Activated naive CD8-positive, alpha-beta T cell treated with anti-CD3 and anti-CD28 coated beads, Interleukin-2, amount 50 U/mL, for 16 hours (primary cell): ENCODE results near the gene TUBGCP2.

Experiments used
- DNase-seq: peaks from one replicate; pipeline ENCODE4 v3.0.0-alpha.2; 2020; ENCODE audit warnings: low read depth, low spot score

The TUBGCP2 gene

GRCh38 chr10:133278577-133279265, 30.0 kb downstream of the TUBGCP2 start:
- DNase-seq = no peak

- no peak for DNase-seq
Observed at GRCh38 chr10:133277993-133278576, 30.6 kb downstream of the TUBGCP2 start.

- DNase-seq = no peak
Observed at GRCh38 chr10:133277277-133277992, 31.2 kb downstream of the TUBGCP2 start.

DNA sequence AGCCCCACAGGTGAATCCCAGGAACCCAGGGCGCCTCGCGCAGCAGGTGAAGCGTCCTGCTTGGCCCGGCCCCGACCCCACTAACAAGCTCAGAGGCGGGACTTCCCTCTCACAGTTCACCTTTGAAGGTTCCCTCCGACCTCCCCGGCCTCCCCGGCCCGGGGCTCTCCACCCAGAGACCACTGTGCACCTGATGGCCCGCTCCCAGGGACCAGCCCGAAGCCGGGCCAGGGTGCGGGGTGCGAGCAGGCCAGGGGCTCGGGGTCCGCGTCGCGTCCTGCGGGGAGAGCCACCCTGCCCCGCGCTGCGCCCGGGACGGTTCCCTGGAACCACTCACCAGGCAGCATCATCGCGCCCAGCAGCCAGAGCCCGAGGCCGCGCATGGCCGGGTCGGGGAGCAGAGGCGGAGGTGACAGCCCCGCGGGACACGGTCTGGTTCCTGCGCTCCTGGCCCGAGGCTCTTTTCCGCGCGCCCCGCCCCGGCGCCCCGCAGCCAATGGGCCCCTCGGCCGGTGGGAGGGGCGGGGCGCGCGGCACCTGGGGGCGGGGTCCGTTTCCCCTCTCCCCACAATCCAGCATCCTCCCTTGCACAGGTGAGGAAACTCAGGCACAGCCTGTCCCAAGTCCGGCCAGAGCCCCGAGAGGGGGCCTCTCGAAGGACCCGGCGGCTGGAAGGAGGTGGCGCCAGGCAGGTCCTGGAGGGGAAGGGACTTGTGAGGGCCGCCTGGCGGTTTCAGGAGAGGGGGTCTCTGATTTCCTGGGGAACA, 32.1 kb downstream of the TUBGCP2 start, which contains the start of gene ADAM8:
Gene ADAM8 (minus strand): TSS at position 434 of the 767 bp plus-strand sequence. CDS start 51 bp downstream, at position 383.
- no peak for DNase-seq

- DNase-seq = no peak
Observed at GRCh38 chr10:133276100-133276434, 32.6 kb downstream of the TUBGCP2 start.

DNA sequence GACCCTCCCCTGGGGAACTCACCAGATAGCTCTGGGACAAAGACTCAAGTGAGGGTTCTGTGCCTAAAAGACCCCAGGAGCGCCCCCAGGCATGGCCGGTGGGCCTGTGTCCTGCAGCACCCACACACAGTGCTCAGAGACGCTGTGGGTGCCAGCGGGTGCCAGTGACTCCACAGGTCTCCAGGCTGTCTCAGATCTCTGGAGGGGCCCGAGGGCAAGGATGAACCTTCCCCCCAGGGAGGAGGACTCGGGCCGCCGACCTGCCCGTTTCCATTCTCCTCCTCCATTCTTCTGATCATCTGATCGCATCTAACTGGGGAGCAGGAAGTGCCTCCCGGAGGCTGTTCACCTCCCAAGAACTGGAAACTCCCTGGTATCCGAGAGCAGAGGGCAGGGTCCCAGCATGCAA, 33.0 kb downstream of the TUBGCP2 start:
- no peak for DNase-seq

DNA sequence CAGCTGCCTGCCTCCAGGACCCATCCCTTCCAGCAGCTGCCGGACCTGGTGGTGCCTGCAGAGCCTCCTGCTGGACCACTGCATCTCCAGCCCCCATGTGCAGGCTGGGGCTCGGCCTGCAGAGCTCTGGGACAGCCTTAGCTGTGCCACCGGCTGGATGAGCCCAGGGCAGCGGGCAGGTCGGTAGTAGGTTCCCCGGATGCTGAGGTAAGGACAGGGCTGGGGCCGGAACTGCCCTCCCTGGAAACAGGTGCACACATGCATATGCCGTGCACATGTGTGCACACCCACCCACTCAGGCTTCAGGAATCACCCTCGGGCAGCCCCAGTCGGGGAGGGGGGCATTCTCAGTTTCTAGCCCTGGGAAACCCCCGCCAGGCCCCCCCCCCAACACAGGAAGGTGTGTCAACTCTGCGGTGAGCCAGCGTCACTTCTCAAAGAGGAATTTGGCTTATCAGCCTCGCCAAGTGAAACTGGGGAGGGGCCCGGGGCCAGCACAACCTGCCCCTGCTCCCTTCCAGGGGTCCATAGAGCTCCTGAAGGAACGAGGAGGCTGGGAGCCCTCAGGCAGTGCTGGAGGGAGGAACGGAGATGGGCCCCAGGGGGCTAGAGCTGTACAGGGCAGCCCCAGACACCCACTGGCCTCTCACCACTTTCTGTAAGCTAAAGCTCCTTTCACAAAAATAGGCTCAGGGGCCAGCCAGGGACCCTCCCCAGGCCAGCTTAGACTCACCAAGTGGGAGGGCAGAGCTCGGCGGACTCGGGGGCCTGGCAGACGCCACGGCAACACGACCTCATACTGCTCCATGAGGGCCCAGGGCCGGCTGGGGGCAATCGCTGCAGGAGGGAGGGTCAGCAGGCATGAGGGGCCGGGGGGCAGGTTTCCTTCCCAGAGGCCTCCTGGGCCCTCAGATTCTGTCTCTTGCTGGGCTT, 33.7 kb downstream of the TUBGCP2 start:
- peak; percentile 62 for DNase-seq

- DNase-seq = no peak
Observed at GRCh38 chr10:133273534-133274143, 35.0 kb downstream of the TUBGCP2 start.

GRCh38 chr10:133272964-133273420, 35.7 kb downstream of the TUBGCP2 start:
- DNase-seq = no peak

DNA sequence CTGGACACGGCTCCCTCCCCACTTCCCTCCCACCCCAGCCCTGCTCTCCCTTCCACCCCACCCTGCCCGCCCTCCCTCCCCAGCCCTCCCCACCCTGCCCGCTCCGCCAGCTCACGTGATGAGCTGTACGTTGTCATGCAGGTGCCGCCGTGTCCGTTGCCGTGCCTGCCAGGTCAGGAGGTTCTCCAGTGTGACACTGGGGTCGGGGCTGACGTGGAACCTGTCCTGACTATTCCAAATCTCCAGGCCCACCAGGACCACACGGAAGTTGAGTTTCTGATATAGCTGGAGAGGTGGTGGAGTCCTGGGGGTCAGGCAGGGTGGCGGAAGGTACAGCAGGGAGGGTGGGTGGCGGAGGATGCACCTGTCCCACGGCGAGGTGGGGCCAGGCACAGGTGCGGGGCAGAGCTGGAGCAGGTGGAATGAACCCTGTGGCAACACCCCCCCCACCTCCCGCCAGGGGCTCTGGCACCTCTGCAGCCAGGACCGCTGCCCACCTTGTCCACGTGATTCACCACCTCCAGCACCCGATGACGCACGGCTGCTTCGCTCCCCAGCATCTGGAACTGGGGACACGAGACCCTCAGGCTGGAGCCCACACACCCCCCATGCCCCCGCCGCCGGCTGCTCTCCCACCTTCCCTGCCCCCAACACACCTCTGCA, 36.2 kb downstream of the TUBGCP2 start:
- DNase-seq = no peak

GRCh38 chr10:133271521-133272300, 37.0 kb downstream of the TUBGCP2 start:
- no peak for DNase-seq

GRCh38 chr10:133270773-133271297, 37.8 kb downstream of the TUBGCP2 start:
- DNase-seq = no peak

DNA sequence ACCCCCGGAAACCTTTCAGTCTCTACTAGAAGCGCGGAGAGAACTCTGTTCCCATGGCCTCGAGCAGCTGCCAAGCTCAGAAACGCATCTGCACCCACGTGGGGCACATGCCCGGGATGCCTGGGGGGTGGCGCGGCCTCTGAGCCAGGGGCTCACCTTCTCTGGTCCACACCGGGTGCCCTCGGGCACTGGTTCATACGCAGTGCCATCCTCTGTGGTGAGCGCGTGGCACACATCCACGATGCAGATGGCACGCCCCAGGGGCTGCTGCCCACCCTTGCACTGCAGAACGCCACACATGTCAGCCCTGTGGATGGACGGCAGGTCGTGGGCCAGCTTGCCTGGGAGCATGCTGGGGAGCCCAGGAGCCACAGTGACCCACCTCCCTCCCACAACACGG, 38.5 kb downstream of the TUBGCP2 start:
- no peak for DNase-seq

- no peak for DNase-seq
Observed at GRCh38 chr10:133269367-133269766, 39.3 kb downstream of the TUBGCP2 start.

DNA sequence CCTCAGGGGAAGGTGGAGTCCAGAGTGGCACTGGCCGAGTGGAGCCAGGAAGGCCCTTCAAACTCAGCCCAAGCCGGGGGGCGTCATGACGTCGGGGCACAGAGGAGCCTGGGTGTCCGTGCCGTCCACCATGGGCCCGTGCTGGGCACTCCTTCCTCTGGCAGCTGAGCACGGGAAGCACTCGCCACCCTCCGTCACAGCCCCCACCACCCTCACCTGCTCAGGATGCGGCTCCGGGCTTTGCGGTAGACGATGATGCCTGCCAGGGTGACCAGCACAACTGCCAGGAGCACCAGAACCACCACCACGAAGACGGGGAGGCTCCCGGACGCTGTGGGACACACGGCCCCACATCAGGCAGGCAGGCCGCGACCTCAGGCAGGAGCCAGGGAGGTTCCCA, 40.1 kb downstream of the TUBGCP2 start:
- DNase-seq = no peak

GRCh38 chr10:133267829-133268228, 40.8 kb downstream of the TUBGCP2 start:
- no peak for DNase-seq

- no peak for DNase-seq
Observed at GRCh38 chr10:133267293-133267692, 41.4 kb downstream of the TUBGCP2 start.

GRCh38 chr10:133266056-133266795, 42.4 kb downstream of the TUBGCP2 start:
- no peak for DNase-seq
